ENCODE data around the gene ADAMTS17. TPM values are rescaled to one million over a fixed set of nuclear protein-coding genes. Genes with fewer than 3 reads are reported as not detected.

Gene ADAMTS17
- total and polyA plus RNA-seq, 4 donors = 0.28 to 46.9 (median 9.1) TPM

DNA sequence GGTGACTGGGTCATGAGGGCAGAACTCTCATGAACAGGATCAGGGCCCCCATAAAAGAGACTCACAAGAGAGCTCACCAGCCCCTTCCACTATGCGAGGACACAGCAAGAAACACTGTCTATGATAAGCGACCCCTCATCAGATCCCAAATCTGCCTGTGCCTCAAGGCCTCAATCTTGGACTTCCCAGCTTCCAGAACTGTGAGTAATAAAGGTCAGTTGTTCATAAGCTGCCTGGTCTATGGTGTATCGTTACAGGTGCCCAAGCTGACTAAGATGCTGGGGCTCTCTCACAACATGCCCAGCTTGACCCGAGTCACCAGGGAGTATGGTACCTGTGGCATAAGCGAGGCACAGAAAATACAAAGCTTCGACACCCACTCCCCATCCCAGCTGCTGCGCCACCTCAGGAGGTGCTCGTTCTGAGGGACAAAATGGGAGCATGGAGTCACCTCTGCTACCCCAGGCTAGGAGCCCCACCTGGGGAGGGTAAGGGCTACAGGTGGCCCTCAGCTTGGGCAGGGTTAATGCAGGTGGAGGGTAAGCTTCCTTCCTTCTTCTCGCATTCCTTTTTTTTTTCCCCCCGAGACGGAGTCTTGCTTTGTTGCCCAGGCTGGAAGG is 234.1 kb downstream of the ADAMTS17 start:
- no peaks in the 10 kb centered on the region for H3K9me3 ChIP-seq (ENCODE audit: control insufficient read depth in 4 of 4, low read length in 3 of 4)
- TF ChIP-seq RAD21 (IDR thresholded peaks at IDR 0.05) = no peak
- TF ChIP-seq HNF4A (conservative IDR thresholded peaks at IDR 0.05) = no peak
- no peak for TF ChIP-seq HNF4G (IDR thresholded peaks at IDR 0.05)
- TF ChIP-seq, protein P1, sequence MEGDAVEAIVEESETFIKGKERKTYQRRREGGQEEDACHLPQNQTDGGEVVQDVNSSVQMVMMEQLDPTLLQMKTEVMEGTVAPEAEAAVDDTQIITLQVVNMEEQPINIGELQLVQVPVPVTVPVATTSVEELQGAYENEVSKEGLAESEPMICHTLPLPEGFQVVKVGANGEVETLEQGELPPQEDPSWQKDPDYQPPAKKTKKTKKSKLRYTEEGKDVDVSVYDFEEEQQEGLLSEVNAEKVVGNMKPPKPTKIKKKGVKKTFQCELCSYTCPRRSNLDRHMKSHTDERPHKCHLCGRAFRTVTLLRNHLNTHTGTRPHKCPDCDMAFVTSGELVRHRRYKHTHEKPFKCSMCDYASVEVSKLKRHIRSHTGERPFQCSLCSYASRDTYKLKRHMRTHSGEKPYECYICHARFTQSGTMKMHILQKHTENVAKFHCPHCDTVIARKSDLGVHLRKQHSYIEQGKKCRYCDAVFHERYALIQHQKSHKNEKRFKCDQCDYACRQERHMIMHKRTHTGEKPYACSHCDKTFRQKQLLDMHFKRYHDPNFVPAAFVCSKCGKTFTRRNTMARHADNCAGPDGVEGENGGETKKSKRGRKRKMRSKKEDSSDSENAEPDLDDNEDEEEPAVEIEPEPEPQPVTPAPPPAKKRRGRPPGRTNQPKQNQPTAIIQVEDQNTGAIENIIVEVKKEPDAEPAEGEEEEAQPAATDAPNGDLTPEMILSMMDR (IDR thresholded peaks at IDR 0.05; ENCODE audit: low read depth, low read length, missing input control) = no peak
- TF ChIP-seq YY1 (IDR thresholded peaks at IDR 0.05) = no peak
- TF ChIP-seq, protein P2, sequence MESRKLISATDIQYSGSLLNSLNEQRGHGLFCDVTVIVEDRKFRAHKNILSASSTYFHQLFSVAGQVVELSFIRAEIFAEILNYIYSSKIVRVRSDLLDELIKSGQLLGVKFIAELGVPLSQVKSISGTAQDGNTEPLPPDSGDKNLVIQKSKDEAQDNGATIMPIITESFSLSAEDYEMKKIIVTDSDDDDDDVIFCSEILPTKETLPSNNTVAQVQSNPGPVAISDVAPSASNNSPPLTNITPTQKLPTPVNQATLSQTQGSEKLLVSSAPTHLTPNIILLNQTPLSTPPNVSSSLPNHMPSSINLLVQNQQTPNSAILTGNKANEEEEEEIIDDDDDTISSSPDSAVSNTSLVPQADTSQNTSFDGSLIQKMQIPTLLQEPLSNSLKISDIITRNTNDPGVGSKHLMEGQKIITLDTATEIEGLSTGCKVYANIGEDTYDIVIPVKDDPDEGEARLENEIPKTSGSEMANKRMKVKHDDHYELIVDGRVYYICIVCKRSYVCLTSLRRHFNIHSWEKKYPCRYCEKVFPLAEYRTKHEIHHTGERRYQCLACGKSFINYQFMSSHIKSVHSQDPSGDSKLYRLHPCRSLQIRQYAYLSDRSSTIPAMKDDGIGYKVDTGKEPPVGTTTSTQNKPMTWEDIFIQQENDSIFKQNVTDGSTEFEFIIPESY (IDR thresholded peaks at IDR 0.05) = no peak
- TF ChIP-seq RXRA (IDR thresholded peaks at IDR 0.05) = no peak
- TF ChIP-seq FOXA1 (IDR thresholded peaks at IDR 0.05) = no peak
- TF ChIP-seq, protein P3, sequence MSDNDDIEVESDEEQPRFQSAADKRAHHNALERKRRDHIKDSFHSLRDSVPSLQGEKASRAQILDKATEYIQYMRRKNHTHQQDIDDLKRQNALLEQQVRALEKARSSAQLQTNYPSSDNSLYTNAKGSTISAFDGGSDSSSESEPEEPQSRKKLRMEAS (IDR thresholded peaks at IDR 0.05) = no peak
- TF ChIP-seq, protein P4, sequence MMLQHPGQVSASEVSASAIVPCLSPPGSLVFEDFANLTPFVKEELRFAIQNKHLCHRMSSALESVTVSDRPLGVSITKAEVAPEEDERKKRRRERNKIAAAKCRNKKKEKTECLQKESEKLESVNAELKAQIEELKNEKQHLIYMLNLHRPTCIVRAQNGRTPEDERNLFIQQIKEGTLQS (IDR thresholded peaks at IDR 0.05) = no peak
- TF ChIP-seq, protein P5, sequence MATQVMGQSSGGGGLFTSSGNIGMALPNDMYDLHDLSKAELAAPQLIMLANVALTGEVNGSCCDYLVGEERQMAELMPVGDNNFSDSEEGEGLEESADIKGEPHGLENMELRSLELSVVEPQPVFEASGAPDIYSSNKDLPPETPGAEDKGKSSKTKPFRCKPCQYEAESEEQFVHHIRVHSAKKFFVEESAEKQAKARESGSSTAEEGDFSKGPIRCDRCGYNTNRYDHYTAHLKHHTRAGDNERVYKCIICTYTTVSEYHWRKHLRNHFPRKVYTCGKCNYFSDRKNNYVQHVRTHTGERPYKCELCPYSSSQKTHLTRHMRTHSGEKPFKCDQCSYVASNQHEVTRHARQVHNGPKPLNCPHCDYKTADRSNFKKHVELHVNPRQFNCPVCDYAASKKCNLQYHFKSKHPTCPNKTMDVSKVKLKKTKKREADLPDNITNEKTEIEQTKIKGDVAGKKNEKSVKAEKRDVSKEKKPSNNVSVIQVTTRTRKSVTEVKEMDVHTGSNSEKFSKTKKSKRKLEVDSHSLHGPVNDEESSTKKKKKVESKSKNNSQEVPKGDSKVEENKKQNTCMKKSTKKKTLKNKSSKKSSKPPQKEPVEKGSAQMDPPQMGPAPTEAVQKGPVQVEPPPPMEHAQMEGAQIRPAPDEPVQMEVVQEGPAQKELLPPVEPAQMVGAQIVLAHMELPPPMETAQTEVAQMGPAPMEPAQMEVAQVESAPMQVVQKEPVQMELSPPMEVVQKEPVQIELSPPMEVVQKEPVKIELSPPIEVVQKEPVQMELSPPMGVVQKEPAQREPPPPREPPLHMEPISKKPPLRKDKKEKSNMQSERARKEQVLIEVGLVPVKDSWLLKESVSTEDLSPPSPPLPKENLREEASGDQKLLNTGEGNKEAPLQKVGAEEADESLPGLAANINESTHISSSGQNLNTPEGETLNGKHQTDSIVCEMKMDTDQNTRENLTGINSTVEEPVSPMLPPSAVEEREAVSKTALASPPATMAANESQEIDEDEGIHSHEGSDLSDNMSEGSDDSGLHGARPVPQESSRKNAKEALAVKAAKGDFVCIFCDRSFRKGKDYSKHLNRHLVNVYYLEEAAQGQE (IDR thresholded peaks at IDR 0.05) = no peak
- no peak for TF ChIP-seq JUND (IDR thresholded peaks at IDR 0.05)
- TF ChIP-seq SP1 (IDR thresholded peaks at IDR 0.05) = no peak
- no peak for TF ChIP-seq EGR1 (IDR thresholded peaks at IDR 0.05; ENCODE audit: low read depth in 2 of 2)
- no peak for TF ChIP-seq NR2F2 (IDR thresholded peaks at IDR 0.05)
- H3K27ac ChIP-seq (ENCODE audit: low read depth in 1 of 2, low read length in 2 of 2) = no peak overlapping the region
- peaks cover 0 to 13% (median 0%) of the 10 kb centered on the region in 4 donors for H3K36me3 ChIP-seq (ENCODE audit: control insufficient read depth in 4 of 4, insufficient read depth in 3 of 4, low read depth in 1 of 4, low read length in 3 of 4)
- H3K9ac ChIP-seq (ENCODE audit: low read depth in 1 of 2, low read length in 2 of 2) = no peak overlapping the region
- H3K4me1 ChIP-seq (ENCODE audit: control insufficient read depth in 4 of 4, insufficient read depth in 4 of 4, low read length in 3 of 4) = peaks cover 0 to 10% (median 0%) of the 10 kb centered on the region in 4 donors
- no peak overlapping the region for H3K4me3 ChIP-seq (ENCODE audit: low read depth in 1 of 3, low read length in 3 of 3)
- no peaks in the 10 kb centered on the region for H3K27me3 ChIP-seq (ENCODE audit: control insufficient read depth in 4 of 4, insufficient read depth in 4 of 4, low read length in 3 of 4)
- 97% methylated on average over 11 of the region's 11 CpGs for WGBS
- no peak for DNase-seq (ENCODE audit: low spot score)

DNA sequence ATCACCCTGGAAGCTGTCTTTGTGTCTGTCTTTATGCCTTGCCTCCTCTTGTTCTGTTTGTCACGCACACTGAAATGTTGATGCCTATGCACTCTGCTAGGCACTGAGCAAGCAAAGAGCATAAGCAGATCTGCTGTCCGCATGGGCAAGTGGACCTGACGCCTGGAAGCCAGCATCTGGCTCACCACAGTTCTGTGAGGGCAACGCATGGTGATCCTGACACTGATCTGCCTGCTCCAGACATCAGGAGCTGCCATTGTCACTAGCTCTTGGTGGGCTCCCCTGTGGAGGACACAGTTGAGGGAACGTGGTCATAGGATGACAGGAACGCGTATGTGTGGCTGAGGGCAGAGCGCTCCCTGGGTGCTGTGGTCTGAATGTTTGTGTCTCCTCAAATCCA is 234.6 kb downstream of the ADAMTS17 start:
- Histone ChIP-seq H3K27ac (ENCODE audit: low read depth in 1 of 2, low read length in 2 of 2) (no peak overlapping the region), H3K27me3 (ENCODE audit: control insufficient read depth in 4 of 4, insufficient read depth in 4 of 4, low read length in 3 of 4) (no peaks in the 10 kb centered on the region), H3K9ac (ENCODE audit: low read depth in 1 of 2, low read length in 2 of 2) (no peak overlapping the region), H3K4me1 (ENCODE audit: control insufficient read depth in 4 of 4, insufficient read depth in 4 of 4, low read length in 3 of 4) (peaks cover 0 to 7% (median 0%) of the 10 kb centered on the region in 4 donors), H3K4me3 (ENCODE audit: low read depth in 1 of 3, low read length in 3 of 3) (no peak overlapping the region), H3K9me3 (ENCODE audit: control insufficient read depth in 4 of 4, low read length in 3 of 4) (no peaks in the 10 kb centered on the region), H3K36me3 (ENCODE audit: control insufficient read depth in 4 of 4, insufficient read depth in 3 of 4, low read depth in 1 of 4, low read length in 3 of 4) (peaks cover 0 to 13% (median 0%) of the 10 kb centered on the region in 4 donors)
- no peak for TF ChIP-seq TAF1 (conservative IDR thresholded peaks at IDR 0.05)
- no peak for TF ChIP-seq SP1 (IDR thresholded peaks at IDR 0.05)
- no peak for TF ChIP-seq HNF4G (IDR thresholded peaks at IDR 0.05)
- TF ChIP-seq, protein P1 (IDR thresholded peaks at IDR 0.05; ENCODE audit: low read depth, low read length, missing input control) = no peak
- TF ChIP-seq RAD21 (IDR thresholded peaks at IDR 0.05) = no peak
- TF ChIP-seq EGR1 (IDR thresholded peaks at IDR 0.05; ENCODE audit: low read depth in 2 of 2) = no peak
- no peak for TF ChIP-seq FOXA2 (IDR thresholded peaks at IDR 0.05)
- no peak for TF ChIP-seq NR2F2 (IDR thresholded peaks at IDR 0.05)
- no peak for TF ChIP-seq JUND (IDR thresholded peaks at IDR 0.05)
- TF ChIP-seq, protein P4 (IDR thresholded peaks at IDR 0.05) = no peak
- TF ChIP-seq RXRA (IDR thresholded peaks at IDR 0.05) = no peak
- TF ChIP-seq YY1 (IDR thresholded peaks at IDR 0.05) = no peak
- WGBS = 97% methylated on average over 8 of the region's 8 CpGs
- no peak for DNase-seq (ENCODE audit: low spot score)
